Aorta (tissue), 5 donors: ENCODE data around the gene SMYD5. TPM values are rescaled to one million over a fixed set of nuclear protein-coding genes. Genes with fewer than 3 reads are reported as not detected.

Experiments used
- ATAC-seq: fragments of 200-7000 bp; cut with Tn5 transposase; one replicate; pipeline ENCODE4 v1.9.1; 2022; ENCODE audit warnings: moderate library complexity; ENCODE audit not compliant: low FRiP score
- DNase-seq, 2 donors: peaks; one replicate each; pipeline ENCODE4 v3.0.0-alpha.2; 2020
- H3K27ac ChIP-seq, 2 donors: one replicate each; pipeline ENCODE4 v1.5.1; 2013; ENCODE audit warnings: low read length in 2 of 2, mild to moderate bottlenecking in 2 of 2, moderate library complexity in 2 of 2, control low read depth in 1 of 2, inconsistent platforms in 1 of 2, low read depth in 1 of 2
- H3K27me3 ChIP-seq, 2 donors: one replicate each; pipeline ENCODE4 v1.6.1; 2013; ENCODE audit warnings: control low read depth in 1 of 2, low read length in 1 of 2, mild to moderate bottlenecking in 1 of 2, moderate library complexity in 1 of 2; ENCODE audit not compliant: insufficient read depth in 2 of 2, control insufficient read depth in 1 of 2
- H3K36me3 ChIP-seq, 2 donors: one replicate each; pipeline ENCODE4 v1.6.1; 2013; ENCODE audit warnings: control low read depth in 1 of 2, low read length in 1 of 2, mild to moderate bottlenecking in 1 of 2; ENCODE audit not compliant: insufficient read depth in 2 of 2, control insufficient read depth in 1 of 2
- H3K4me1 ChIP-seq, 2 donors: one replicate each; pipeline ENCODE4 v1.6.1; 2013; ENCODE audit warnings: low read length in 2 of 2, control low read depth in 1 of 2, mild to moderate bottlenecking in 1 of 2, moderate library complexity in 1 of 2; ENCODE audit not compliant: insufficient read depth in 2 of 2, control insufficient read depth in 1 of 2
- H3K4me3 ChIP-seq, 2 donors: one replicate each; pipeline ENCODE4 v1.5.1; 2013; ENCODE audit warnings: low read length in 2 of 2, control low read depth in 1 of 2, mild to moderate bottlenecking in 1 of 2
- H3K9me3 ChIP-seq: one replicate; pipeline ENCODE4 v1.6.1; 2013; ENCODE audit warnings: mild to moderate bottlenecking, low read length; ENCODE audit not compliant: control insufficient read depth
- WGBS, 2 donors: extraction: QIAGEN DNeasy Blood & Tissue Kit; methylation state at CpG; one replicate each; pipeline ENCODE4 v1.1.7; 2013; 5-methylcytosine and 5-hydroxymethylcytosine counted together
- intact Hi-C, 2 donors: fragments of 100-400 bp; cut with DNase I; formaldehyde crosslinking; loops; one replicate each; pipeline versions ENCODE4 v1.14.2 to v1.15.0; 2022
- polyA plus RNA-seq, 2 donors: library from polyadenylated mRNA; stranded (reverse); fragments of 200-250 nt; gene quantifications; one replicate each; pipeline ENCODE4 v1.2.3, GENCODE V29; 2013
- total RNA-seq, 2 donors: library from RNA; stranded (reverse); fragmentation: NEBNext Ultra II Directional; extraction: Animal tissue kit (Norgen Biotek cat#: 25700); gene quantifications; one replicate each; pipeline ENCODE4 v1.2.1, GENCODE V29; 2021
- donor health status: healthy with polysubstance abuse.
- donor health status: Bipolar disorder and iron deficiency.
- donor health status: DM: no; HTN: no; CAD: no.
- donor health status: DM: no; HTN: no; CAD: no.
- donor health status: DM: yes; HTN: yes; CAD: no.

SMYD5 gene
- total and polyA plus RNA-seq, 4 donors = 4.3 to 23.0 (median 17.6) TPM

GRCh38 chr2:73272270-73272669, 58.2 kb downstream of the SMYD5 start:
- intact Hi-C loops = no loop called here
- no peak overlapping the region for H3K4me3 ChIP-seq
- no peak overlapping the region for H3K27ac ChIP-seq
- H3K9me3 ChIP-seq = peaks cover 3% of the 10 kb centered on the region
- ATAC-seq (no peak), DNase-seq (no peak)
- H3K27me3 ChIP-seq = peaks cover 0 to 4% of the 10 kb centered on the region in 2 donors
- WGBS, 2 donors = 75 to 76% methylated on average over 1 of the region's 1 CpG
- no peaks in the 10 kb centered on the region for H3K36me3 ChIP-seq
- H3K4me1 ChIP-seq = no peaks in the 10 kb centered on the region

Other genes with a start within 250 kb of the SMYD5 start
- gene SFXN5, start 142.5 kb upstream of the SMYD5 start, total RNA-seq = 10 to 100 TPM; 12.6 to 20.7 TPM
- gene SFXN5, start 142.5 kb upstream of the SMYD5 start, polyA plus RNA-seq = 10 to 100 TPM in 1 of 2 donors, 1 to 10 TPM in 1; 6.3 to 17.0 TPM
- 10 to 100 TPM; 48.7 to 51.5 TPM for gene RAB11FIP5, start 101.3 kb upstream of the SMYD5 start, total RNA-seq
- 10 to 100 TPM; 14.4 to 23.7 TPM for gene RAB11FIP5, start 101.3 kb upstream of the SMYD5 start, polyA plus RNA-seq
- gene NOTO, start 11.7 kb upstream of the SMYD5 start, total RNA-seq = not detected
- not detected for gene NOTO, start 11.7 kb upstream of the SMYD5 start, polyA plus RNA-seq
- 10 to 100 TPM; 12.4 to 15.9 TPM for gene PRADC1, start 19.0 kb downstream of the SMYD5 start, total RNA-seq
- gene PRADC1, start 19.0 kb downstream of the SMYD5 start, polyA plus RNA-seq = 10 to 100 TPM; 25.9 to 54.8 TPM
- 100 to 1,000 TPM; 128 to 157 TPM for gene CCT7, start 20.1 kb downstream of the SMYD5 start, total RNA-seq
- gene CCT7, start 20.1 kb downstream of the SMYD5 start, polyA plus RNA-seq = 100 to 1,000 TPM; 132 to 154 TPM
- gene FBXO41, start 70.2 kb downstream of the SMYD5 start, total RNA-seq = 1 to 10 TPM; 3.3 to 4.7 TPM
- 1 to 10 TPM in 1 of 2 donors, under 1 TPM in 1; 0.25 to 1.2 TPM for gene FBXO41, start 70.2 kb downstream of the SMYD5 start, polyA plus RNA-seq
- not detected for gene EGR4, start 79.3 kb downstream of the SMYD5 start, total RNA-seq
- gene EGR4, start 79.3 kb downstream of the SMYD5 start, polyA plus RNA-seq = not detected
- gene ALMS1, start 171.6 kb downstream of the SMYD5 start, total RNA-seq = 10 to 100 TPM; 24.5 to 26.4 TPM
- gene ALMS1, start 171.6 kb downstream of the SMYD5 start, polyA plus RNA-seq = 10 to 100 TPM in 1 of 2 donors, 1 to 10 TPM in 1; 8.3 to 15.2 TPM